Activated naive CD4-positive, alpha-beta T cell treated with anti-CD3 and anti-CD28 coated beads, Interleukin-2, amount 50 U/mL, for 72 hours (primary cell): ENCODE data around the gene ITPR1. TPM values are rescaled to one million over a fixed set of nuclear protein-coding genes. Genes with fewer than 3 reads are reported as not detected.
"Not testable (repeated sequence)": the region's sequence is repeated elsewhere in the genome, so short reads cannot be mapped to it uniquely, and the experiment has no call there.

Experiments
- ATAC-seq, 2 donors: fragments of 150-1000 bp; cut with Tn5 transposase; 2 replicates each; pipeline ENCODE4 v1.10.0; 2021; ENCODE audit warnings: mild to moderate bottlenecking in 2 of 2, moderate library complexity in 2 of 2
- DNase-seq, 2 donors: peaks; one replicate each; pipeline ENCODE4 v3.0.0; 2021 to 2022; ENCODE audit warnings: low spot score in 2 of 2
- H3K27ac Mint-ChIP-seq, 2 donors: one replicate each; pipeline ENCODE4 v1.8.0; 2022; ENCODE audit warnings: mild to moderate bottlenecking in 2 of 2, mixed read lengths in 2 of 2
- H3K36me3 Mint-ChIP-seq, 2 donors: one replicate each; pipeline ENCODE4 v1.8.0; 2022; ENCODE audit warnings: mixed read lengths in 2 of 2
- H3K9me3 Mint-ChIP-seq, 2 donors: one replicate each; pipeline ENCODE4 v1.8.0; 2022; ENCODE audit warnings: mixed read lengths in 2 of 2
- total RNA-seq, 2 donors: library from RNA; stranded (reverse); gene quantifications; one replicate each; pipeline ENCODE4 v1.2.3, GENCODE V29; 2022

ITPR1 gene
- total RNA-seq, result 10 to 100 TPM; 40.0 to 70.7 TPM

DNA sequence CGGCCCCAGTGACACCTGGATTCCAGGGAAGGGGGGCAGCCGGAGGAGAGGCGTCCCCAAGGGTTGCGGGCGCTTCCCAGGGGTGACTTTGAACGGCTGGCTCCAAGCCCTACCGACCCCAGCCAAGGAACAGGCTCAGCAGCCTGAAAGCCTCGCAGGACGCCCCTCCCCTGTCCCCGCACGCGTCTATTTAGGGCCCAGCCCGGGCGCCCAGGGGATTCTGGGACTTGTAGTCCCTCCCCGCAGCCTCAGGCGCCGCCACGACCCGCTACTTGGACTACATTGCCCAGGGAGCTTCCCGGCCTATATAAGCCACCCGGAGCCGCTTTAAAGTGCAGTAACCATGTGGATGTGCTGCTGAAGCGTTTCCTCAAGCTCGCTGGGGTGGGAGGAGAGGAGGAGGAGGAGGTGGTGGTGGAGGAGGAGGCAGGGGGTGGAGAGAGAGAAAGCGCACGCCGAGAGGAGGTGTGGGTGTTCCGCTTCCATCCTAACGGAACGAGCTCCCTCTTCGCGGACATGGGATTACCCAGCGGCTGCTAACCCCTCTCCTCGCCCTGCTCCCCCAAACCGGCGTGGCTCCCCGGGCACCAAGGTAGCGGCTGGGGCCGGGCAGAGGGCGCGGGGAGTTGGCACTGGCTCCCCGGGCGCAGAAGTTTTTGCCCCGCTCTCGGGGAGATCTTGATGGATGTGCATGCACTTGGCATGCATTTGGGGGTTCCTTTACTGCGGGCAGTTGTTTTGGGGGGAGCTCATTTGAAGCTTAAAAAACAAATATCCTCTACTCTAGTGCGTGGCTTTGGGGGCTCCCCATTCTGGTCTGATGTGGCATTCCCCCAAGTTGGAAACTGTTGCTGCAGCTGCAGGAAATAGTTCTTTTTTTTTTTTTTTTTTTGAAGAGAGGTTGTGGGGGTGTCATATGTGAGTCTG lies at the start of gene ITPR1:
ITPR1 (plus strand) TSS at position 335 of the 927 bp plus-strand sequence. CDS start 23,144 bp downstream, outside the sequence.
- ATAC-seq, result peak; percentile 89 to 94

DNA sequence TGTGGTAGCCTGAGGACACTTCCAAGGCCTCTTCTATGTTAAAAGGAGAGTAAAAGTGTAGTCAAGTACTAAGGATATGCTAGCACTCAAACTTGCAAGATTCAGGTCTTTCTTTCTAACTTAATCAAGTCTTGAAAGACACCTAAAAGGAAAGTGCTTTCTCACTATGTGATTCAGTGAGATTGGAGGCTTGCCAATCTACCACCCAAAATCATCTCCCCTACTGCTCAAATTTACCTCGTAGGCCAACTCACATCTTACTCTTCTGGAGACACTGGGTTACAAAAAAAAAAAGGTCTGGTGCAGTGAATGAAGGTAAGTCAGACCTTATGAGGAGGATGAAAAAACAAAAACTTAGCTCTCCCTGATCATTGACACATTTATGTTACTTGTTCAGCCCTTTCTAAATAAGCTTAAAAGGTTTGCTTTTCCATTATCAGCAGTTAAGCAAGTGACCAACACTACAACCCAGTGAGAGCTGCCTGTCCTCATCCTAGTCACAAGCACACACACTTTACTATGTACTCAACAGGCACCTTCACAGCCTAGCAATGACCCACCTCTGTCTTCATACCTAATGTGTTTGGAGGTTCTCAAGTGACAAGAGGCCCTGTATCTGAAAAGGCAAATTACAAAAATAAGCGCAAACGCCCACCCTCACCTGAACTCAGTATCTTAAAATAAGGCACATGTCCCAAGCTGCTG lies 45.7 kb upstream of the ITPR1 start:
- H3K9me3 Mint-ChIP-seq, result no peaks in the 10 kb centered on the region

More for the DNA sequence above, at the start of gene ITPR1:
- Mint-ChIP-seq H3K27ac (peak within 1 kb of the TSS; percentile 93 to 95), H3K36me3 (peaks cover 0 to 13% of the 10 kb centered on the region in 2 donors), H3K9me3 (no peaks in the 10 kb centered on the region)
- DNase-seq, result peak; percentile 94 to 97

DNA sequence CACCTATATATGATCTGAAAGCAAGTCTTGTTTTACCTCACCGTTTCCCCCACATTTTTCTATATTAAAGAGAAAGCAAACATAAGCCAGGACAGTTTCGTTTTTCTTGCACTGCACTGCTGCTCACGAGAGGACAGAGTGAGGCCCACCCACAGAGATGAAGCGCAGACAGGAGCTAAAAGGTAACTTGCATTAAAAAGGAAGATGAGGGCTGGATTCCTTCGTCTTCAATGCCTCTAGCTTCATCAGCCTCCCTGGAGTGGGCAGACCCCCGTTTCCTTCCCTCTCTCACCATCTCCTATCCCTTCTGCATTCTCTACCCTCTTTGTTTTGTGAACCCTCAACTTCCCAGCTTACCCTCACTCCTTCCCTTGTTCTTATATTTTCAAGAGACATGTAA lies 45.0 kb upstream of the ITPR1 start:
- Mint-ChIP-seq H3K27ac (peak overlapping the region in 1 of 2 donors; percentile 7), H3K36me3 (peaks cover 0 to 4% of the 10 kb centered on the region in 2 donors), H3K9me3 (no peaks in the 10 kb centered on the region)
- ATAC-seq (no peak), DNase-seq (no peak)

More for the DNA sequence above, 45.7 kb upstream of the ITPR1 start:
- no peak for DNase-seq
- H3K27ac Mint-ChIP-seq, result peak overlapping the region in 1 of 2 donors; percentile 9
- H3K36me3 Mint-ChIP-seq, result peaks cover 0 to 4% of the 10 kb centered on the region in 2 donors
- no peak for ATAC-seq

DNA sequence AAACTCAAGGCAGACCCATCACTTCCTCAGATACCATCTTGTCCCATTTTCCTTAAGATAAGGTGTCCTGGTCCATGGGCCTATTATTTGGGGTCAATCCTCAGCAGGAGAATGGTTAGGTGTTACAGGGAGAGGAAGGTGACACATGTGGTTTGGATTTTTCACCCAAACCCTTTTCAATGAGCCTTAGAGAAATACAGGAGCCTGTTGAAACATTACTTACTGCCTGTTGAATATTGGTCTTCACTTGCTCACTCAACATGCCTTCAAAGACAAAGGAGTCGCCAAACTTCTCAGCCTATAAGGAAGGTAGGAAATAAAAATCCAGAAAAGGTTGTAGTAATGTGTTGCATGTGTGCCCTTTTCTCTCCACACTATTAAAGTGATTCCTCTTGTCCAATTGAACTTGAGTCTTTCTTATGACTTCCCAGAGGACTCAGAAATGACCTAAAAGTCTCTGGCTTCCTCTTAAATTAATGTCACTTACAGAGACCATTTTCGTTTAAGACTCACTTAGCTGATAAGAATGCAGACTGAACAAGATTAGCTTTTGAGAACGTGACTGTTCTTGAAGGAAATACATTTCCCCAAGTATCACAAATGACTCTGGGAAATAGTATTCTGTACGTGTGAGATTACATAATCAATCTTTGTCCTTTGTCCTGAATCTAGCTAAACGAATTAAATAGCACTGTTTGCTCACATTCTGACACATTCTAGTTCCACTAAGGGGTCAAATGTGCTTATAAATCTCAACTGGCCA lies 43.9 kb upstream of the ITPR1 start:
- ATAC-seq (no peak), DNase-seq (no peak)
- Mint-ChIP-seq H3K9me3 (no peaks in the 10 kb centered on the region), H3K27ac (peak overlapping the region in 1 of 2 donors; percentile 47), H3K36me3 (peaks cover 0 to 4% of the 10 kb centered on the region in 2 donors)

DNA sequence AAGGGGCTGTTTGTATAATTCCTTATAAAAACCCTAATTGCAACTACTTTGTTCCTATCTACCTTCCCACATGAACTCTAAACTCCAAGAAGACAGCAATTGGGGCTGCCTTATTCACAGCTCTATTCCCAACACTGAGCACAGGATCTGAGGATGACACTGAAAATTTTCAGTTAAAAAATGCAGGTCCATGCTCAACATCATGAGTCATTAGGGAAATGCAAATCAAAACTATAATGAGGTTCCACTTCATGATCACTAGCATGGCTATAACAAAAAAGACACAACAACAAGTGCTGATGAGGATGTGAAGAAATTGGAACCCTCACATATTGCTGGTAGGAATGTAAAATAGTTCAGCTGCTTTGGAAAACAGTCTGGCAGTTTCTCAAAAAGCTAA lies 39.0 kb upstream of the ITPR1 start:
- no peak overlapping the region for H3K27ac Mint-ChIP-seq
- no peaks in the 10 kb centered on the region for H3K9me3 Mint-ChIP-seq
- peaks cover 0 to 4% of the 10 kb centered on the region in 2 donors for H3K36me3 Mint-ChIP-seq
- no peak for ATAC-seq
- no peak for DNase-seq

DNA sequence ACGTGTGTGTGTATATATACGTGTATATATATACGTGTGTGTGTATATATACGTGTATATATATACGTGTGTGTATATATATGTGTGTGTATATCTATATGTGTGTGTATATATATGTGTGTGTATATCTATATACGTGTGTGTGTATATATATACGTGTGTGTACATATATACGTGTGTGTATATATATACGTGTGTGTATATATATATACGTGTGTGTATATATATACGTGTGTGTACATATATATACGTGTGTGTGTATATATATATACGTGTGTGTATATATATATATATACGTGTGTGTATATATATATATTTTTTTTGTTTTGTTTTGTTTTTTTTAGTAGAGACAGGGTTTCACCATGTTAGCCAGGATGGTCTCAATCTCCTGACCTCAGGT lies 36.4 kb upstream of the ITPR1 start:
- not testable (repeated sequence) for H3K9me3 Mint-ChIP-seq, DNase-seq, H3K27ac Mint-ChIP-seq, H3K36me3 Mint-ChIP-seq, ATAC-seq

DNA sequence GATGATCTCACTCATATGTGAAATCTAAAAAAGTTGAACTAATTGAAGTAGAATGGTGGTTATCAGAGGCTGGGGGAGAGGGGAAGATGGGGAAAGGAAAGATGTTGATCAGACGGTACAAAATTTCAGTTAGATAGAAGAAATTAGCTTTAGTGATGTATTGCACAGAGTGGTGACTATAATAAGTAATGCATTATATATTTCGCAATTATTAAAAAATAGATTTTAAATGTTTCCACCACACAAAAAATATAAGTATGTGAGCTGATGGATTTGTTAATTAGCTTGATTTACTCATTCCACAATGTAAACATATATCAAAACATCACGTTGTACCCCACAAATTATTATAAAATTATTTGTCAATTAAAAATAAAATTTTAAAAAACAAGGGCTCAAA lies 34.2 kb upstream of the ITPR1 start:
- H3K9me3 Mint-ChIP-seq, result no peaks in the 10 kb centered on the region
- DNase-seq (no peak), ATAC-seq (no peak)
- H3K27ac Mint-ChIP-seq, result no peak overlapping the region
- H3K36me3 Mint-ChIP-seq, result no peaks in the 10 kb centered on the region

DNA sequence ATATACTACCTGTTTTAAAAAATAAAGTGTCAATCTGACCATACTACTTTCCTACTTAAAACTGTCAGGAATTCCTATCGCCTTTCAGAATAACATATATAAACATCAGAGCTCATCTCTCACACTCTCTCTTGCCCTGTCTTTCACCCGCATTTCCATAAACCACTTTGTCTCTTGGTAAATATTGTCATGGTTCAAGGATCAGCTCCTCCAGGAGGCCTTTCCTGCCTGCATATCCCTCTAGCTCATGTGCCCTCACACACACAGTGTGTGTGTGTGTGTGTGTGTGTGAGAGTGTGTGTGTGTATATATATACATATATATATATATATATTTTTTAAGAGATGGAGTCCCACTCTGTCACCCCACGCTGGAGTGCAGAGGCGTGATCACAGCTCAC lies 32.8 kb upstream of the ITPR1 start:
- Mint-ChIP-seq H3K36me3 (no peaks in the 10 kb centered on the region), H3K27ac (no peak overlapping the region), H3K9me3 (no peaks in the 10 kb centered on the region)
- ATAC-seq, result no peak
- DNase-seq, result no peak

DNA sequence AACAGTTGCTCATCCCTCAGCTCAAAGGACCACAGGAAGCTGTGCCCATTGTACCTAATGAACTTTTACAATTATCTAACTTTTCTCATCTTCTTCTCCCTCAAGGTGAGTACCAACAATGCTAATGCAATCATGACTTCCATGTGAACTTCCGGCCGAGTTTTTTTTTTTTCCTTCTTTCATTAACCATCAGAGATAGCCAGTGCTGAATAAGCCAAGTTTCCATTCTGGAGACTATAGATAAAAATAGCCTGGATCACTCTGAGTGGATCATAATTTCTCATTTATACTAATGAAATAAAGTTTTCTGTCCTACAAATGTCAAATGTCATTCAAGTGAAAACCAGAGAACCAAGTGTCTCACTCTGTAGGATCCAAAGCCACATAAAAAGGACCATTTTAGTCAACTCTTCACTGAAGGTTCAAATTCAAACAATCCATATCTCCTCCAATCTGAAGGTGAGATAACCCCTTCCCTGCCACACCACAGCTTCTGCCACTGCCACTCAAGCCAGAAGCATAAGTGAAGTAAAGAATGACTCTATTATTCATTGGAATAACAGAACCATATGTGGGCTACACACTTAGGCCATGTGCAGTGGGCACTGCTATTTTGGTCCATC lies 31.6 kb upstream of the ITPR1 start:
- peak; percentile 47 to 75 for ATAC-seq
- H3K27ac Mint-ChIP-seq, result no peak overlapping the region

DNA sequence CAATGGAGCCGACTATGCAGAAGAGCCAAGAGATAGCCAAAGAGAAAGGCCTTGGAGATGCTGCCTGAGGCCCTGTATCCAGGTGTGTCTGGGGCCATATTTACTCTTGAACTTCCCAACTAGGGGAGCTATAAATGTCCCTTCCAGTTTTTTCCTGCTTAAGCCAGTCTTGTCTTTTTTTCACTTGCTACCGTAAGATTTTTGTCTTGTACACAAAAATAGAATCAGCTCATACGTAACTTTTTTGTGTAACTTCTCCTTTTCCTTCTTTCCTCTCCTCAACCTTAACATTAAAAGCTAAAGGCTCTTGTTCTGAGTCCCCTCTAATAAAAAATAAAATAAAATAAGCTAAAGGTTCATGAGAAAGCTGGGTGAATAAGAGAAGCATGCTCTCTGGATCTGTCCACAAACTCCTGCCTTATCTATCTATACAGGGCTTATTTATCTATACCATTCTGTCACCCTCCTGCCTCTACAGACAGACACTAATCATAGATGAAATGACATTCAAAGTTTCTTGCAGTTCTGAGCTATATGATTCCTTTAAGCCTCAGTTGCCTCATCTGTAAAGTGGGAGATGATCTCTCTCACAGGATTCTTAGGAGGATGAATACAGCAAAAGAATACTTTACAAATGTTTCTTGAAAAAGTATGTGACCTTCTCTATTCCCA lies 30.6 kb upstream of the ITPR1 start:
- H3K27ac Mint-ChIP-seq, result no peak overlapping the region
- no peaks in the 10 kb centered on the region for H3K9me3 Mint-ChIP-seq
- DNase-seq (no peak), ATAC-seq (no peak)
- no peaks in the 10 kb centered on the region for H3K36me3 Mint-ChIP-seq

More for the DNA sequence above, 31.6 kb upstream of the ITPR1 start:
- no peak for DNase-seq
- Mint-ChIP-seq H3K9me3 (no peaks in the 10 kb centered on the region), H3K36me3 (no peaks in the 10 kb centered on the region)

DNA sequence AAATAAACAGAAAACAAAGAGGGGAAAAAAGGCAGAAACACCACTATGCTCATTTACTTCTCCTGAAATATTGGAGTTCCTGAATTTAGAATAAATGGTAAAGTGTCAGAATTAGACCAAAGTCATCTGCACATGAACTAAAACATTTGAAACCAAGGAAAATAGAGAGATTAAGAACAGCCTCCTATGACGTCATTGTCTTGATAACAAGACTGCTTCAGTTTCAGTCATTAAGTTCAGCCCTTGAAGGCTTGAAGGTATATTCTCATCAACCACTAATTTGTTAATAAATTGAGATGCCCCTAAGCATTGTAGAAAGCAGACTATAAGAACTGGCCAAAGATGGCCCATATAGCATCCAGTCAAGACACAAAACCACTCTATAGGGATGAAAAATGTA lies 28.6 kb upstream of the ITPR1 start:
- no peak for ATAC-seq
- no peaks in the 10 kb centered on the region for H3K36me3 Mint-ChIP-seq
- H3K27ac Mint-ChIP-seq, result peak overlapping the region; percentile 10 to 96
- DNase-seq, result no peak
- H3K9me3 Mint-ChIP-seq, result no peaks in the 10 kb centered on the region

DNA sequence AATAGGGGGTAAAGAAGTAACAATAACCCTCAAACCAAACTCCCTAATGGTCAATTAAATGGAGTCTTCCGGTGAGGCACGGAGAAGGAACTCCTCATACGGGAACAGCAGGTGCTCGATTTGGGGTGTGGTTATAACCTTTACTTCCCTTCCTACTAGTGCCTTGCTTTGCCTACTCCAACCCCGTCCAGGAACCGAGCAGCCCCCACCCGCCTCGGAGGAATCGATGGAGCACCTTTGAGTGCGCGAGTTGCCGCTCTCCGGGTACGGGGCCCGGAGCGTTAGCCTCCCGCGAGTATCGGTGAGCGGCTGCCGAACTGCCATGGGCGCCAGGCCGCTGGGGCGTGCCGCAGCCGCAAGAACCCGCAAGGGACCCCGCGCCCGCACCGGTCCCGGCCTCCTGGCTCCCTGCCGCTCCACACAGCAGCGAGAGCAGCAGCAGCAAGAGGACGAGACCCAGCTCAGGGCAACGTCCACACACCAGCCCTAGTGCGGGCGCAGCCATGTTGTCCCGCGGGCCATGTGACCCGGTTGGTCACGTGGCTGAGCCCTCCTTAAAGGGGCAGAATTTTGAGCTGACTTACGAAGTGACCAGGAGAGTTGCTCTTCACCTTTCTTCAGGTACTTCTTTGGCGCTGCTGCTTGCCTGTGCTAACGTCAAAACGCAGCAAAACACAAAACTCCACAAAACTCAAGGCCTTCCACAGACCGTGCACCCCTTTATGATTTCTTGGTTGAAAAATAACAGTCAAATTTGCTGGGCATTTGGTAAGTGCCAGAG lies 26.2 kb upstream of the ITPR1 start, which contains the start of gene SUMF1:
SUMF1 (minus strand) TSS at position 529 of the 781 bp plus-strand sequence; CDS start at position 505, 24 bp downstream.
- peak; percentile 77 to 81 for DNase-seq
- ATAC-seq, result peak; percentile 99
- Mint-ChIP-seq H3K27ac (peak within 1 kb of the TSS; percentile 96), H3K36me3 (no peaks in the 10 kb centered on the region), H3K9me3 (no peaks in the 10 kb centered on the region)

DNA sequence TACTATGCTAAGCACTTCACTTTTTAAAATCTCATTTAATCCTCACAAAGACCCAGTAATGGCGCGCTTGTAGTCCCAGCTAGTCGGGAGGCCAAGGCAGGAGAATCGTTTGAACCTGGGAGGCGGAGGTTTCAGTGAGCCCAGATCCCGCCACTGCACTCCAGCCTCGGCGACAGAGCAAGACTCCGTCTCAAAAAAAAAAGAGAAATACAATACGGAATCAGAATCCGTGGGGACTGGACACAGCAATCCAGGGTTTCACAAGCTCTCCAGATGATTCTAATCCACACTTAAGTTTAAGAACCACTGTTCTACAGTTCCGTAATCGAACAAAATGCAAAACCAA lies 25.7 kb upstream of the ITPR1 start:
- Mint-ChIP-seq H3K36me3 (no peaks in the 10 kb centered on the region), H3K27ac (peak overlapping the region; percentile 96), H3K9me3 (no peaks in the 10 kb centered on the region)
- no peak for DNase-seq
- ATAC-seq, result no peak

DNA sequence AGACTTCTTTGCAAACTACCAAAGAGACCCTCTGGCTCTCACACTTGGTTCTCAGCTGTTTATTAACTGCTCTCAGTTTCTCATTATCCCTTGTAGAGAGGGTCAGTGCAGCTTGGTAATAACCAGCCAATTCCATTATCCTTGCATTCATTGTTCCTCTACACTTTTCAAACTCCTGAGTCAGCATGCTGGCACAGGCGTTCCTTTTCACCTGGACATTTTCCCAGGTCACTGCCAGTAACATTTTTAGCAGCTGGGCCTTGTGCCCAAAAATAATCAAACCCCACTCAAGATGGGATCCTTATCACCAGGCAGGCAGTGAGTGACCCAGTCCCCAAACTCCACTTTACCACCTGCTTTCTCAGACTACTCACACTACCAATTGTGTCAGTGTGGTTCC lies 21.2 kb upstream of the ITPR1 start:
- DNase-seq, result no peak
- Mint-ChIP-seq H3K27ac (peak overlapping the region in 1 of 2 donors; percentile 66), H3K36me3 (no peaks in the 10 kb centered on the region), H3K9me3 (no peaks in the 10 kb centered on the region)
- no peak for ATAC-seq

DNA sequence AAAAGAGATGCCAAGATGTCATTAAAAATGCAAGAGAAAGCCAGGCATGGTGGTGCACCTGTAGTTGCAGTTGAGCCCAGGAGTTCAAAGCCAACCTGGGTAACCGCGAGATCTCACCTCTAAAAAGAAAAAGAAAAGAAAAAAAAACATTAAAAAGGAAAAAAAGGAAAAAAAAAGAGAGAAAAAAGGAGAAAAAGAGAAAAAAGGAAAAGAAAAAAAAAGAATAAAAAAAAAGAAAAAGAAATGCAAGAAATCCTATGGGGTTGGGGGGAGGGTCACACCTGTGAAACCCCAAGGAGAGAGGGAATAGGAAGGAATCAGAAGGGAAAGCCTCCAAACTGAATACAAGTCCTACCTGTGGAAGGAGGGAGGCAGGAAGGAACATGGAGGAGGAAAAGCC lies 20.8 kb upstream of the ITPR1 start:
- DNase-seq (no peak), ATAC-seq (no peak)
- no peaks in the 10 kb centered on the region for H3K9me3 Mint-ChIP-seq
- peak overlapping the region in 1 of 2 donors; percentile 66 for H3K27ac Mint-ChIP-seq
- no peaks in the 10 kb centered on the region for H3K36me3 Mint-ChIP-seq
